Muscle of back (tissue), 13 donors: ENCODE measurements around the gene DUS4L. TPM values are rescaled to one million over a fixed set of nuclear protein-coding genes. Genes with fewer than 3 reads are reported as not detected.
"Not testable (repeated sequence)": the region's sequence is repeated elsewhere in the genome, so short reads cannot be mapped to it uniquely, and the experiment has no call there.

ENCODE experiments used
- DNase-seq, 3 donors: peaks; one replicate each; pipeline versions ENCODE4 v3.0.0 to v3.0.0-alpha.2; 2013
- long read RNA-seq, 9 donors: transcript quantifications; one replicate each; lab custom pipeline, GENCODE V29; 2026
- polyA plus RNA-seq, 10 donors: library from polyadenylated mRNA; unstranded; fragments of 120-200 nt; gene quantifications; one replicate each; pipeline ENCODE4 v1.2.1, GENCODE V29; 2013; ENCODE audit not compliant: insufficient read length in 10 of 10

The DUS4L gene, protein sequence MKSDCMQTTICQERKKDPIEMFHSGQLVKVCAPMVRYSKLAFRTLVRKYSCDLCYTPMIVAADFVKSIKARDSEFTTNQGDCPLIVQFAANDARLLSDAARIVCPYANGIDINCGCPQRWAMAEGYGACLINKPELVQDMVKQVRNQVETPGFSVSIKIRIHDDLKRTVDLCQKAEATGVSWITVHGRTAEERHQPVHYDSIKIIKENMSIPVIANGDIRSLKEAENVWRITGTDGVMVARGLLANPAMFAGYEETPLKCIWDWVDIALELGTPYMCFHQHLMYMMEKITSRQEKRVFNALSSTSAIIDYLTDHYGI
- 10 to 100 TPM in 1 of 10 donors, 1 to 10 TPM in 9; 5.5 to 12.4 (median 7.0) TPM for polyA plus RNA-seq
- long read RNA-seq, donor 1, partial matches to known transcripts: 0 of 1 reads
- long read RNA-seq, donor 1, other reads (novel, unspliced or antisense): 0 of 1 reads
- long read RNA-seq, donor 2: 0 reads
- long read RNA-seq, donor 3: 0 reads
- long read RNA-seq, donor 4: 0 reads
- long read RNA-seq, donor 5: 0 reads
- long read RNA-seq, donor 6: 0 reads
- long read RNA-seq, donor 7, partial matches to known transcripts: 0 of 1 reads
- long read RNA-seq, donor 7, other reads (novel, unspliced or antisense): 0 of 1 reads
- long read RNA-seq, donor 8, partial matches to known transcripts: 0 of 1 reads
- long read RNA-seq, donor 8, other reads (novel, unspliced or antisense): 0 of 1 reads
- long read RNA-seq, donor 9, partial matches to known transcripts: 0 of 1 reads
- long read RNA-seq, donor 9, other reads (novel, unspliced or antisense): 0 of 1 reads

DNA sequence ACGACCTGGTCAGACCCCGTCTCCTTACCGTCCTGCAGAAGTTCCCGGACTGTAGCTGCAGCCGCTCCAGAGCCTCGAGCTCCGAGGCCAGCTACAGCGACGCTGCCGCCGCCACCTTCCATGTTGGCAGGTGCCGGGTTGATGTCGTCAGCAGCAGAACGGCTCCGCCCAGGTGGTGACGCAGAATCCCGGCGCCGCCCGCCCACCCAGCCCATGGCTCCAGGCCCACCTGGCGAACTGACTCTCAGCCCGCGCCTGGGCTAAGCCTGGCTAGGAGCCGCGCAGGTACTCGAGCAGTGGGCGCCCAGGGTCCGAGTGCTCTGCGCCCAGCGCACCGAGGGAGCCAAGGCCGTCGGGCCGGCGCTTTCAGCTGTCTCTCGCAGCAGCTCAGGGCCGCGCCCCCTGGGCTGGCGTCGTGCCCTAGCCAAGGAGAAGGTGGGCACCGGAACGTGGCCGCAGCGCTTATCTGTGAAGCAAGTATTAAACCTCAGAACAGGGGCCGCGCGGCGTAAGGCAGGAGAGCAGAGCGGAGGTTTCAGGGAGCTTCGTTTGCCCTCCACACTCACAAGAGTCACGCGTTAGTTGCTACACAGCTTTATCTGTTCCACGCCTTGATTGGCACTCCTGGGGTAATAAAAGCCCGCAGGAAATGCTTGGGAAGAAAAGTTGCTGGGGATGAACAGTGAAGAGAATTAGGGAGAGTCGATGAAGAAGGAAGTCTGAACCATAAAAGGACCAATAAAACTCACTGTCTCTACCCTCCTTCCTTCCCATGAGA lies at the start of gene DUS4L, which contains the start of gene COG5:
TSS of gene DUS4L (plus strand) at position 197 of the 778 bp plus-strand sequence. CDS start 3,100 bp downstream, outside the sequence.
TSS of gene COG5 (minus strand) at position 146 of the 778 bp plus-strand sequence. CDS start at position 122, 24 bp downstream.
- DNase-seq: peak; percentile 80 to 96 (median 90)

DNA sequence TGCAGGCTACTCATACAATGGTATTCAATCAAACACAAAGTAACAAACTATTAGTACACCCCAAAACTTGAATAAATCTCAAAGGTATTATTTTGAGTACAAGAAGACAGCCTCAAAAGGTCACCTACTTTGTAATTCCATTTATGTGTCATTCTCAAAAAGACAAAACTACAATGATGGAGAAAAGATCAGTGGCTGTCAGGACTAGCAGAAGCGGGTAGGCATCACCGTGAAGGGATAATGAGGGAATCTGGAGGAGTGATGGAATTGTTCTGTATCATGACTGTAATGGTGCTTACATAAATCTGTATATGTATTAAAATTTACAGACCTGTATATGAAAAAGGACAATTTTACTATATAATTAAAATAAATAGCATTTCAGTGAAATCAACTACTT lies 37.1 kb upstream of the DUS4L start:
- DNase-seq: no peak

DNA sequence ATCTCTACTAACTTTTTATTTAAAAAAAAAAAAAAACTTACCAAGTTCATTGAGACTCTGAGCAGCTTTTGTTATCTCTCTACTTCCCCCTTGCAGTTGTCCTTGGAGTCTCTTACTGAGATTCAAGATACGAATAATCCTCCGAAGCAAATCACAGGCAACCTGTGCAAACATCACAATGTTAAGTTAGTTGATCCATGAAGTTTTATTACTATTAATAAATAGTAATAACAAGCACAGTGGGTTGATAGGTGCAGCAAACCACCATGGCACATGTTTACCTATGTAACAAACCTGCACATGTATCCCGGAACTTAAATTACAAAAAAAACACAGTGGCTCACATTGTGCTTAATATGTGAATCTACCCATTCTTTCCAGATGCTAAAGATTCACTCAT lies 36.6 kb upstream of the DUS4L start:
- no peak for DNase-seq

GRCh38 chr7:107528461-107528860 lies 35.3 kb upstream of the DUS4L start:
- DNase-seq: no peak

- DNase-seq: no peak
Observed at GRCh38 chr7:107530751-107531150, 33.0 kb upstream of the DUS4L start.

DNA sequence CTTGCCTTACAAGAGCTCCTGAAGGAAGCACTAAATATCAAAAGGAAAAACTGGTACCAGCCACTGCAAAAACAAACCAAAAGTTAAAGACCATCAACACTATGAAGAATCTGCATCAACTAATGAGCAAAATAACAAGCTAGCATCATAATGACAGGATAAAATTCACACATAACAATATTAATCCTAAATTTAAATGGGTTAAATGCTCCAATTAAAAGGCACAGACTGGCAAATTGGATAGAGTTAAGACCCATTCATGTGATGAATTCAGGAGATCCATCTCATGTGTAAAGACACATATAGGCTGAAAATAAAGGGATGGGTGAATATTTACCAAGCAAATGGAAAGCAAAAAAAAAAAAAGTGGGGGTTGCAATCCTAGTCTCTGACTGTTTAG lies 29.6 kb upstream of the DUS4L start:
- no peak for DNase-seq

DNA sequence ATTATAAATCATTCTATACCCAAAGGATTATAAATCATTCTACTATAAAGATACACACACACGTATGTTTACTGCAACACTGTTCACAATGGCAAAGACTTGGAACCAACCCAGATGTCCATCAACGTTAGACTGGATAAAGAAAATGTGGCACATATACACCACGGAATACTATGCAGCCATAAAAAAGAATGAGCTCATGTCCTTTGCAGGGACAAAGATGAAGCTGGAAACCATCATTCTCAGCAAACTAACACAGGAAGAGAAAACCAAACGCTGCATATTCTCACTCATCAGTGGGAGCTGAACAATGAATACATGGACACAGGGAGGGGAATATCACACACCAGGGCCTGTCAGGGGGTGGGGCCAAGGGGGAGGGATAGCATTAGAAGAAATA lies 26.5 kb upstream of the DUS4L start:
- DNase-seq: not testable (repeated sequence)

GRCh38 chr7:107538001-107538400 lies 25.8 kb upstream of the DUS4L start:
- no peak for DNase-seq

DNA sequence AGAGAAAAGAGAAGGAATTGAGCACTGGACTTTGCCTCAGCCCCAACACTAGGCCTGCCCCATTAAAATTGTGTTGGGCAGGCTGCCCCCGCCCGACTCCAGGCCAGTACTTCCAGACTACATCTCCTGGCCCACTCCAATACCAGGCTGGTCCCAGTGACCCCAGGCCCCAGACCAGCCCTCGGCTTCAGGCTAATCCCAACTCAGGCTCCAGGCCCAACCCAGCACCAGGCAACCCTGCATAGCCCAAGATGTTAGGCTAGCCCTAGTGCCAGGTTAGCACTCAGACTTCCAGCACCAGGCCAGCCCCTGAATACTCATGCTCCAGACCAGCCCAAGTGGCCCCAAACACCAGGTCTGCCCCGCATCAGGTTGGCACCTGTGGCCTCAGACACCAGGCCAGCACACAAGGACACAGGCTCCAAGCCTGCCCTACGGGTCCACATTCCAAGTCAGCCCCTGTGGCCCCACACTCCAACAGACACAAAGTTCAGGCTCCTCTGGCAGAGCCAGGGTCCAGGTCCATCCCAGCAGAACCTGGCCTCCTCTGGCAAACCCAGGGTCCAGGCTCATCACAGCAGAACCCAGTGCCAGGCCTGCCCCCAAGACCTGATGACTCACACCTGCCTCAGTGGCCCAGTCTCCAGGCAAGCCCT lies 20.3 kb upstream of the DUS4L start:
- DNase-seq: no peak

- no peak for DNase-seq
Observed at GRCh38 chr7:107544848-107545591, 18.8 kb upstream of the DUS4L start.

- DNase-seq: no peak
Observed at GRCh38 chr7:107551936-107552335, 11.8 kb upstream of the DUS4L start.

GRCh38 chr7:107555893-107556292 lies 7.9 kb upstream of the DUS4L start:
- DNase-seq: no peak

GRCh38 chr7:107559864-107560263 lies 3.9 kb upstream of the DUS4L start:
- DNase-seq: peak in 1 of 3 donors; percentile 34

DNA sequence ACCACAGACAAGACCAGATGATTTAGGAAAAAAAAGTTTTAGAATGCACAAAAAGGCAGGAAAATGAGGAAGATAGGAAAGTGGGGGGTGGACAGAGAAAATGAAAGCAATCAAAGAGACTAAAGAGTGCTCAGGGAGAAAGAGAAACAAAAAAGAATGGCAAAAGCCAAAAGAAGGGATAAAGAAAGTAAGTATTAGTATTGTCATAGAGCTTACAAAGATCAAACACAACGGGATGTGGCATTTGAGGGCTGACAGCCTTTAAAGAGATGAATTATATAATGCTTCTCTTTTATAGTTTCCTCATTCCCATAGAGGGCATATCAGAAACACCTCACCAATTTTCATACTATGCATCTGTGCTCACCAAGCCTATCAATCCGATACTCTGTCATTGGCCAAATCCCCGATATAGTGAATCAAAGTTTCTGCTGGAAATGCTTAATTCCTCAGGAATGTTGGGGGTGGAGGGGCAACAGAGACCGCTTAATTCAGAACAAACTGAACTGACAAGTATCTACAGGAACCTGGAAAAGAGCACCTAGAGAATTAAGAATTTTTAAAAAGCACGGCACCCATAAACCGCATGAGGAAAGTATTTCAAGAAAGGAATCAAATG lies 2.8 kb upstream of the DUS4L start:
- DNase-seq: no peak

DNA sequence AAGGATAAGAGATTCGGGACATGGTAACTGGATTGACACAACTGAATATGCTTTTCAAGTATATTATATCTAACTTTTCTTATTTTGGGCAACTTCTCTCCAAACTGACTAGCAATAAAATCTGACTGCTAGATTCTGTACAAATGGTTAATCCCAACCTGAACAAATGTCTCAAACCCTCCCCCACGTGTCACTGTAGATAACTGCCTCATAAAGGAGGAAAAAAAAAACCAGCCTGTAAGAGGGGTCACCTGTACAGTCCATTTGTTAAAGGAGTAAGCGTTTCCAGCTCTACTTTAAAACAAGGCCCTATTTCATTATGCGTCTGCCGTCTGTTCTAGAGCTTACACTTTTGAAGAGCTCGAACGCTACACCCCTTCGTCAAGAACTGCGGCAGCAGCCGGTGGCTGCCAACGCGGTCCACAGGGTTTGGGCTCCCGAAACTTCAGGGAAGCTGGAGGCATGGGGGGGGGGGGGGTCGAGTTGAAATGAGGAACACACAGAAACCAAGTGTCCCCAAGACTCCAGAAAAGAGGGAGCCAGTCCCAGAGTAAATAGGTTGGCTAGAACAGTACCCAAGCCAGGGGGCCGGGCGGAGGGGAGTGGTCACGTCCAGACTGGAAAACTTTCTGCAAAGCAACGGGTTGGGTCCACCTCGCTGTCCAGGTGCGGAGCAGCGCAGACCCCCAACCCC lies 543 bp upstream of the DUS4L start:
- peak in 1 of 3 donors; percentile 27 for DNase-seq

GRCh38 chr7:107564553-107565298 lies 955 bp downstream of the DUS4L start:
- DNase-seq: peak in 1 of 3 donors; percentile 73

- DNase-seq: no peak
Observed at GRCh38 chr7:107570298-107570697, 6.5 kb downstream of the DUS4L start.

GRCh38 chr7:107573537-107573936 lies 9.8 kb downstream of the DUS4L start:
- no peak for DNase-seq

GRCh38 chr7:107579554-107579884 lies 15.7 kb downstream of the DUS4L start:
- DNase-seq: no peak
